HepG2 (cell line): ENCODE data around the gene IFT22. TPM values are rescaled to one million over a fixed set of nuclear protein-coding genes. Genes with fewer than 3 reads are reported as not detected.

Experiments used
- ATAC-seq: fragments of 200-7000 bp; cut with Tn5 transposase; 3 replicates; pipeline ENCODE4 v1.9.1; 2020; ENCODE audit warnings: mild to moderate bottlenecking, moderate library complexity
- BruUV-seq: library from RNA; stranded (reverse); fragments of 400-500 nt; replicated peaks from 2 replicates; lab custom pipeline; 2021; lab: Mats Ljungman, UMichigan
- CTCF ChIA-PET: fragments of 300-600 bp; formaldehyde crosslinking; extraction: SDS; loops from one replicate; lab custom pipeline; 2021; ENCODE audit warnings: low total read pairs, inconsistent platforms, low intra/inter-chr PET ratio; lab: Yijun Ruan, JAX
- POLR2A ChIA-PET: fragments of 350-600 bp; sonication (Branson Sonifier 250); formaldehyde crosslinking; loops from one replicate; lab custom pipeline; 2020; ENCODE audit warnings: antibody characterized with exemption, inconsistent platforms; lab: Yijun Ruan, JAX
- DNase-seq: peaks from one replicate; pipeline ENCODE4 v3.0.0-alpha.2; 2015; ENCODE audit warnings: low spot score
- FAIRE-seq: peaks from 3 replicates; lab custom pipeline; 2011; peaks lifted over from hg19 to GRCh38; lab: Jason Lieb, UNC
- H2AFZ ChIP-seq: one replicate; pipeline ENCODE4 v1.6.1; 2011; ENCODE audit warnings: low read length, inconsistent platforms
- H3K27ac ChIP-seq: fragments of 300-600 bp; 3 replicates; pipeline ENCODE4 v1.8.0; 2011; ENCODE audit warnings: mixed run types, mild to moderate bottlenecking, mixed read lengths, low read length, inconsistent platforms; ENCODE audit not compliant: insufficient read depth; ENCODE audit errors: extremely low read length
- H3K27me3 ChIP-seq, 2 experiments: fragments of 200-600 bp in 1 of 2; 2 replicates in 1 of 2; 3 replicates in 1 of 2; pipeline versions ENCODE4 v1.6.0 to v1.8.0; 2011; ENCODE audit warnings: low read length in 2 of 2, mild to moderate bottlenecking in 2 of 2, moderate library complexity in 2 of 2, inconsistent platforms in 1 of 2; ENCODE audit not compliant: insufficient read depth in 2 of 2, control insufficient read depth in 1 of 2
- H3K36me3 ChIP-seq, 2 experiments: fragments of 200-600 bp in 1 of 2; replicated peaks in 1 of 2; 2 replicates in 1 of 2; 3 replicates in 1 of 2; pipeline versions ENCODE4 v1.5.1 to v1.8.0; 2011; ENCODE audit warnings: low read length in 2 of 2, inconsistent platforms in 1 of 2; ENCODE audit not compliant: insufficient read depth in 2 of 2, control insufficient read depth in 1 of 2
- H3K4me1 ChIP-seq: 2 replicates; pipeline ENCODE4 v1.5.1; 2012; ENCODE audit warnings: low read length, inconsistent platforms; ENCODE audit not compliant: insufficient read depth
- H3K4me2 ChIP-seq: 2 replicates; pipeline ENCODE4 v1.6.0; 2011; ENCODE audit warnings: low read depth, low read length, inconsistent platforms
- H3K4me3 ChIP-seq, 3 experiments: fragments of 200-600 bp in 1 of 3; sonication (generic), shearing (Covaris generic) in 1 of 3; replicated peaks in 1 of 3; 2 replicates each; pipeline ENCODE4 v1.5.1; 2011 to 2016; ENCODE audit warnings: low read length in 3 of 3, inconsistent platforms in 2 of 3, low read depth in 2 of 3, mild to moderate bottlenecking in 2 of 3, control low read depth in 1 of 3, mixed read lengths in 1 of 3; ENCODE audit not compliant: insufficient read depth in 1 of 3
- H3K79me2 ChIP-seq: one replicate; pipeline ENCODE4 v1.6.1; 2011; ENCODE audit warnings: low read length, inconsistent platforms; ENCODE audit not compliant: insufficient read depth
- H3K9ac ChIP-seq: 2 replicates; pipeline ENCODE4 v1.6.0; 2011; ENCODE audit warnings: mild to moderate bottlenecking, low read depth, low read length, inconsistent platforms; ENCODE audit not compliant: insufficient read depth
- H3K9me3 ChIP-seq: 2 replicates; pipeline ENCODE4 v1.5.1; 2012; ENCODE audit warnings: mild to moderate bottlenecking, low read length
- H4K20me1 ChIP-seq: 2 replicates; pipeline ENCODE4 v1.6.0; 2011; ENCODE audit warnings: inconsistent platforms, mild to moderate bottlenecking, low read length, moderate library complexity; ENCODE audit not compliant: insufficient read depth
- GZF1 ChIP-seq: sonication (generic); formaldehyde crosslinking; IDR thresholded peaks from 2 replicates; pipeline ENCODE4 v1.5.1; 2020; ENCODE audit warnings: mild to moderate bottlenecking, missing genetic modification reagents
- IKZF1 ChIP-seq: fragments of 450-650 bp; IDR thresholded peaks from 2 replicates; pipeline ENCODE4 v1.7.1; 2016
- SRSF9 ChIP-seq: fragments of 200-400 bp; formaldehyde crosslinking; IDR thresholded peaks from 2 replicates; pipeline ENCODE4 v1.6.1; 2018; ENCODE audit warnings: borderline replicate concordance, mild to moderate bottlenecking, low read depth, low read length; ENCODE audit not compliant: insufficient read depth, poor library complexity, severe bottlenecking
- TP53 ChIP-seq: sonication (generic); formaldehyde crosslinking; conservative IDR thresholded peaks from 2 replicates; pipeline ENCODE4 v1.4.0; 2020; ENCODE audit warnings: missing genetic modification reagents
- USF2 ChIP-seq, 2 experiments: sonication (generic) in 1 of 2; formaldehyde crosslinking in 1 of 2; IDR thresholded peaks; 2 replicates each; pipeline versions ENCODE4 v1.5.1 to v1.6.1; 2011 to 2020; ENCODE audit warnings: borderline replicate concordance in 1 of 2, low read depth in 1 of 2, low read length in 1 of 2, mild to moderate bottlenecking in 1 of 2, missing genetic modification reagents in 1 of 2, moderate library complexity in 1 of 2
- ZNF224 ChIP-seq: sonication (generic); formaldehyde crosslinking; IDR thresholded peaks from 2 replicates; pipeline ENCODE4 v1.5.0; 2020; ENCODE audit warnings: mild to moderate bottlenecking, missing genetic modification reagents
- ZNF414 ChIP-seq: sonication (generic); formaldehyde crosslinking; IDR thresholded peaks from 2 replicates; pipeline ENCODE4 v1.5.0; 2020; ENCODE audit warnings: missing genetic modification reagents
- ZNF75D ChIP-seq: sonication (generic); formaldehyde crosslinking; IDR thresholded peaks from 2 replicates; pipeline ENCODE4 v1.8.1; 2023; ENCODE audit warnings: missing genetic modification reagents, mild to moderate bottlenecking, borderline replicate concordance
- ZNF776 ChIP-seq: sonication (generic); formaldehyde crosslinking; IDR thresholded peaks from 2 replicates; pipeline ENCODE4 v1.4.0; 2020; ENCODE audit warnings: mild to moderate bottlenecking, missing genetic modification reagents
- WGBS: methylation state at CpG from one replicate; pipeline ENCODE4 v1.1.6; 2017; ENCODE audit warnings: low lambda C conversion rate; 5-methylcytosine and 5-hydroxymethylcytosine counted together
- in situ Hi-C: cut with HindIII; loops from 2 replicates; pipeline ENCODE4 v1.10.0; 2017; ENCODE audit warnings: low pct_unique_long_range_greater_than_20kb; ENCODE audit not compliant: extremely low pct_ligation_motif_present
- intact Hi-C: fragments of 100-400 bp; cut with micrococcal nuclease; formaldehyde crosslinking; loops from one replicate; pipeline ENCODE4 v1.10.0; 2022; ENCODE audit not compliant: unreplicated experiment
- polyA plus RNA-seq, 8 experiments: library from polyadenylated mRNA; depleted of rRNA in 3 of 8; stranded (reverse) in 7 of 8; unstranded in 1 of 8; fragments of >200 nt; fragmentation: Illumina TruSeq in 4 of 8; extraction: Trizol in 4 of 8; gene quantifications; 2 replicates each; pipeline versions ENCODE4 v1.2.1 to v1.2.3, GENCODE V29; 2011 to 2016; ENCODE audit warnings: low read depth in 4 of 8, missing spikeins in 1 of 8, mixed read lengths in 1 of 8; ENCODE audit not compliant: insufficient read depth in 1 of 8
- total RNA-seq, 5 experiments: library from RNA; depleted of rRNA; stranded (reverse); fragments of >200 nt; fragmentation: Illumina TruSeq; extraction: Trizol; gene quantifications; 2 replicates each; pipeline ENCODE4 v1.2.3, GENCODE V29; 2016; ENCODE audit warnings: low read depth in 1 of 5

IFT22 gene
- total and polyA plus RNA-seq, 2 of the 13 experiments (the other 11 are each of a cell fraction or from before 2014, with no cell fraction given): 8.9 to 14.5 TPM

- H3K4me3 ChIP-seq: no peak overlapping the region
- no peaks in the 10 kb centered on the region for H3K79me2 ChIP-seq
Observed at GRCh38 chr7:101278461-101279292, 42.9 kb downstream of the IFT22 start.

More at GRCh38 chr7:101278461-101279292, 42.9 kb downstream of the IFT22 start:
- Histone ChIP-seq H4K20me1 (no peaks in the 10 kb centered on the region), H3K9me3 (no peaks in the 10 kb centered on the region), H3K4me1 (peaks cover 6% of the 10 kb centered on the region; the same call in 1 of the 2 replicates), H3K9ac (no peak overlapping the region), H3K36me3 (no peaks in the 10 kb centered on the region), H3K4me2 (no peak overlapping the region), H3K27me3 (no peaks in the 10 kb centered on the region), H3K27ac (no peak overlapping the region), H2AFZ (no peak overlapping the region)
- intact Hi-C loops: no loop called here
- 70% methylated on average over 24 of the region's 24 CpGs for WGBS
- no peak for FAIRE-seq
- TF ChIP-seq SRSF9 (no peak), ZNF776 (CRISPR knock-in tag) (no peak), GZF1 (CRISPR knock-in tag) (no peak), USF2 (IDR thresholded peaks at IDR 0.05; ENCODE audit: low read depth, low read length) (no peak), USF2 (CRISPR knock-in tag; IDR thresholded peaks at IDR 0.05; ENCODE audit: borderline replicate concordance) (no peak), ZNF224 (no peak), IKZF1 (no peak), ZNF414 (CRISPR knock-in tag) (no peak), ZNF75D (CRISPR knock-in tag) (no peak), TP53 (CRISPR knock-in tag) (no peak)
- in situ Hi-C loops: loop anchor here (25.0 kb wide), 1 partner anchor 391 kb away; the partner anchor contains the start of genes ACHE, SRRT and UFSP1
- ATAC-seq: no peak
- ChIA-PET POLR2A (no interaction called here), CTCF (no interaction called here)
- BruUV-seq: no TSS peak
- no peak for DNase-seq
